ENCODE data around the gene TTC3. TPM values are rescaled to one million over a fixed set of nuclear protein-coding genes. Genes with fewer than 3 reads are reported as not detected.

The TTC3 gene
- total RNA-seq, 1 donor from 2014 or later: 203 TPM

- Mint-ChIP-seq H3K27ac (no peak overlapping the region), H3K27me3 (no peaks in the 10 kb centered on the region), H3K36me3 (peaks cover 58% of the 10 kb centered on the region), H3K4me3 (no peak overlapping the region), H3K4me1 (ENCODE audit: unreplicated experiment) (no peaks in the 10 kb centered on the region), H3K9me3 (no peaks in the 10 kb centered on the region)
- no peak for TF ChIP-seq CTCF (conservative IDR thresholded peaks at IDR 0.05)
- no peak for DNase-seq (ENCODE audit: extremely low spot score, unreplicated experiment)
These were observed 126.2 kb downstream of the TTC3 start for GRCh38 chr21:37199057-37199924.

GRCh38 chr21:37200641-37201480, 127.8 kb downstream of the TTC3 start:
- no peak for DNase-seq (ENCODE audit: extremely low spot score, unreplicated experiment)
- Mint-ChIP-seq H3K27ac (no peak overlapping the region), H3K9me3 (no peaks in the 10 kb centered on the region), H3K36me3 (peaks cover 54% of the 10 kb centered on the region), H3K27me3 (no peaks in the 10 kb centered on the region), H3K4me1 (ENCODE audit: unreplicated experiment) (no peaks in the 10 kb centered on the region), H3K4me3 (no peak overlapping the region)
- no peak for TF ChIP-seq CTCF (conservative IDR thresholded peaks at IDR 0.05)

- Mint-ChIP-seq H3K4me3 (no peak overlapping the region), H3K36me3 (peaks cover 57% of the 10 kb centered on the region), H3K9me3 (peaks cover 8% of the 10 kb centered on the region), H3K27ac (no peak overlapping the region), H3K4me1 (ENCODE audit: unreplicated experiment) (no peaks in the 10 kb centered on the region), H3K27me3 (no peaks in the 10 kb centered on the region)
- no peak for DNase-seq (ENCODE audit: extremely low spot score, unreplicated experiment)
- no peak for TF ChIP-seq CTCF (conservative IDR thresholded peaks at IDR 0.05)
These were observed 129.4 kb downstream of the TTC3 start for GRCh38 chr21:37202221-37203110.

- H3K27ac Mint-ChIP-seq: no peak overlapping the region
- H3K4me1 Mint-ChIP-seq (ENCODE audit: unreplicated experiment): no peaks in the 10 kb centered on the region
- no peak for DNase-seq (ENCODE audit: extremely low spot score, unreplicated experiment)
- H3K4me3 Mint-ChIP-seq: no peak overlapping the region
- no peaks in the 10 kb centered on the region for H3K27me3 Mint-ChIP-seq
- H3K9me3 Mint-ChIP-seq: peaks cover 11% of the 10 kb centered on the region
- peaks cover 43% of the 10 kb centered on the region for H3K36me3 Mint-ChIP-seq
- no peak for TF ChIP-seq CTCF (conservative IDR thresholded peaks at IDR 0.05)
These were observed 131.5 kb downstream of the TTC3 start for GRCh38 chr21:37204580-37204979.

GRCh38 chr21:37206496-37206895, 133.4 kb downstream of the TTC3 start:
- no peak for TF ChIP-seq CTCF (conservative IDR thresholded peaks at IDR 0.05)
- Mint-ChIP-seq H3K27me3 (no peaks in the 10 kb centered on the region), H3K27ac (no peak overlapping the region), H3K36me3 (peaks cover 37% of the 10 kb centered on the region), H3K4me1 (ENCODE audit: unreplicated experiment) (no peaks in the 10 kb centered on the region), H3K4me3 (no peak overlapping the region), H3K9me3 (peaks cover 14% of the 10 kb centered on the region)
- DNase-seq (ENCODE audit: extremely low spot score, unreplicated experiment): no peak

Data from type B pancreatic cell (in vitro differentiated cells).